A549 (cell line): Measurements from ENCODE around the gene PAK3.

ENCODE experiments used
- CEBPB ChIP-seq, 2 experiments: fragments of >200 bp in 1 of 2; sonication (Bioruptor Twin) in 1 of 2; formaldehyde crosslinking in 1 of 2; IDR thresholded peaks; 2 replicates each; pipeline ENCODE4 v1.6.1; 2012 to 2016
- E2F6 ChIP-seq: IDR thresholded peaks from 2 replicates; pipeline ENCODE4 v1.6.1; 2012; ENCODE audit warnings: low read depth, borderline replicate concordance
- JUN ChIP-seq, 2 experiments: fragments of >200 bp; sonication (Bioruptor Twin); formaldehyde crosslinking; IDR thresholded peaks; 2 replicates in 1 of 2; 3 replicates in 1 of 2; pipeline ENCODE4 v1.6.1; 2016 to 2017
- MAFK ChIP-seq: fragments of 450-650 bp; IDR thresholded peaks from 2 replicates; pipeline ENCODE4 v1.6.1; 2014; ENCODE audit not compliant: partially characterized antibody
- PHF8 ChIP-seq: fragments of 200-600 bp; sonication (generic); IDR thresholded peaks from 2 replicates; pipeline ENCODE4 v1.6.1; 2016; ENCODE audit warnings: low read depth, mild to moderate bottlenecking, antibody characterized with exemption, moderate library complexity, borderline replicate concordance
- POLR2AphosphoS2 ChIP-seq: conservative IDR thresholded peaks from 2 replicates; pipeline ENCODE4 v1.6.1; 2012; ENCODE audit warnings: low read length, improper control_type of control experiment, inconsistent platforms
- RAD21 ChIP-seq, 2 experiments: fragments of >200 bp in 1 of 2; sonication (Bioruptor Twin) in 1 of 2; formaldehyde crosslinking in 1 of 2; IDR thresholded peaks in 1 of 2; conservative IDR thresholded peaks in 1 of 2; 2 replicates in 1 of 2; 3 replicates in 1 of 2; pipeline ENCODE4 v1.6.1; 2012 to 2018; ENCODE audit warnings: inconsistent platforms in 1 of 2
- RFX5 ChIP-seq: fragments of 450-650 bp; IDR thresholded peaks from 2 replicates; pipeline ENCODE4 v1.7.1; 2014; ENCODE audit warnings: antibody characterized with exemption, mild to moderate bottlenecking, moderate library complexity
- TF ChIP-seq, protein P1 (sequence below): IDR thresholded peaks from 2 replicates; pipeline ENCODE4 v1.6.1; 2012
- TF ChIP-seq, protein P2 (sequence below): fragments of >200 bp; sonication (Bioruptor Twin); formaldehyde crosslinking; IDR thresholded peaks from 3 replicates; pipeline ENCODE4 v1.5.1; 2016

- TF ChIP-seq JUN (IDR thresholded peaks at IDR 0.05), result no peak
- TF ChIP-seq MAFK, result no peak
- TF ChIP-seq CEBPB (IDR thresholded peaks at IDR 0.05), result no peak
- TF ChIP-seq, protein P1, sequence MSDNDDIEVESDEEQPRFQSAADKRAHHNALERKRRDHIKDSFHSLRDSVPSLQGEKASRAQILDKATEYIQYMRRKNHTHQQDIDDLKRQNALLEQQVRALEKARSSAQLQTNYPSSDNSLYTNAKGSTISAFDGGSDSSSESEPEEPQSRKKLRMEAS, result no peak
- TF ChIP-seq, protein P2, sequence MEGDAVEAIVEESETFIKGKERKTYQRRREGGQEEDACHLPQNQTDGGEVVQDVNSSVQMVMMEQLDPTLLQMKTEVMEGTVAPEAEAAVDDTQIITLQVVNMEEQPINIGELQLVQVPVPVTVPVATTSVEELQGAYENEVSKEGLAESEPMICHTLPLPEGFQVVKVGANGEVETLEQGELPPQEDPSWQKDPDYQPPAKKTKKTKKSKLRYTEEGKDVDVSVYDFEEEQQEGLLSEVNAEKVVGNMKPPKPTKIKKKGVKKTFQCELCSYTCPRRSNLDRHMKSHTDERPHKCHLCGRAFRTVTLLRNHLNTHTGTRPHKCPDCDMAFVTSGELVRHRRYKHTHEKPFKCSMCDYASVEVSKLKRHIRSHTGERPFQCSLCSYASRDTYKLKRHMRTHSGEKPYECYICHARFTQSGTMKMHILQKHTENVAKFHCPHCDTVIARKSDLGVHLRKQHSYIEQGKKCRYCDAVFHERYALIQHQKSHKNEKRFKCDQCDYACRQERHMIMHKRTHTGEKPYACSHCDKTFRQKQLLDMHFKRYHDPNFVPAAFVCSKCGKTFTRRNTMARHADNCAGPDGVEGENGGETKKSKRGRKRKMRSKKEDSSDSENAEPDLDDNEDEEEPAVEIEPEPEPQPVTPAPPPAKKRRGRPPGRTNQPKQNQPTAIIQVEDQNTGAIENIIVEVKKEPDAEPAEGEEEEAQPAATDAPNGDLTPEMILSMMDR, result no peak
- TF ChIP-seq RFX5, result no peak
- TF ChIP-seq E2F6, result no peak
- TF ChIP-seq RAD21 (conservative IDR thresholded peaks at IDR 0.05 in 1 of 2, IDR thresholded peaks at IDR 0.05 in 1 of 2), result no peak
- TF ChIP-seq PHF8, result no peak
- no peak for TF ChIP-seq POLR2AphosphoS2
These were observed 73.2 kb downstream of the PAK3 start for GRCh38 chrX:111169141-111169540.
